A549 treated with DMSO at 1 μM for 4 hours (cell line): ENCODE measurements around the gene RNASE2. TPM values are rescaled to one million over a fixed set of nuclear protein-coding genes. Genes with fewer than 3 reads are reported as not detected.

Source experiments
- total RNA-seq: library from RNA; stranded (reverse); fragments of 200-300 nt; extraction: Qiagen RNA extraction; gene quantifications from 5 replicates; pipeline ENCODE4 v1.2.3, GENCODE V29; 2022; ENCODE audit warnings: low read depth

RNASE2 gene
- total RNA-seq: not detected in 5 replicates

GRCh38 chr14:20954736-20955537, at the start of gene RNASE2:
TSS of gene RNASE2 (plus strand) at chr14:20955487. CDS start at chr14:20955772, 285 bp downstream.

DNA sequence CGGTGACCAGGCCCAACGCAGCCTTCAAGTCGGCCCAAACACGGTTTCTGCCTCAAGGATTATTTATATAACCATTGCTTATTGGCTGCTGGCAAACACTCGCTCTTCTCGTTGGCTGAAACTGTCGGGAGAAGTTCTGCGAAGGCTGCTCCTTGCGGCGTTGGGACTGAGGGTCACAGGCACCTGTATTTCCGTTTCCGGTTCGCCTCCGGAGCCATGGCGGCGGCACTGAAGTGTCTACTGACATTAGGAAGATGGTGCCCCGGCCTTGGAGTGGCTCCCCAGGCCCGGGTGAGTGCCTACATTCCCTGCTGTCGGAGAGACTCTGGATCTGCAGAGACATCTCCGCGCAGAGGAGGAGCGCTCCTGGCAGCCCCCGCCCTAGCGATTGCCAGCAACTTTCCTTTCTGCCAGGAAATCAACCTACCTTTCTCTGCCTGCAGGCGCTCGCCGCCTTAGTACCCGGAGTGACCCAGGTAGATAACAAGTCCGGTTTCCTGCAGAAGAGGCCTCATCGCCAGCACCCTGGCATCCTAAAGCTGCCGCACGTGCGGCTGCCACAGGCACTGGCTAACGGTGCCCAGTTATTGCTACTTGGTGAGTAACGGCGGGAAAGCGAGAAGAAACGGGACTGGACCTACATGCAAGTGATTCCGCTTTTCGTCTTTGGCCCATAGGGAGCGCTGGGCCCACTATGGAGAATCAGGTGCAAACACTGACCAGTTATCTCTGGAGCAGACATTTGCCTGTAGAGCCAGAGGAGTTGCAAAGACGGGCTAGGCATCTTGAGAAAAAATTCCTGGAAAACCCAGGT, 34.7 kb downstream of the RNASE2 start, which contains the start of gene METTL17:
METTL17 (plus strand) TSS at position 194 of the 814 bp plus-strand sequence; CDS start at position 217, 23 bp downstream.

GRCh38 chr14:20998674-20999366, 43.5 kb downstream of the RNASE2 start, which contains the start of gene SLC39A2:
TSS of gene SLC39A2 (plus strand) at chr14:20999293. CDS start at chr14:20999447, 154 bp downstream.

Other genes with a start within 250 kb of the RNASE2 start
- not detected in 5 replicates for gene EDDM3A, start 209.6 kb upstream of the RNASE2 start, total RNA-seq
- gene EDDM3B, start 187.1 kb upstream of the RNASE2 start, total RNA-seq: not detected in 5 replicates
- not detected in 5 replicates for gene RNASE6, start 174.2 kb upstream of the RNASE2 start, total RNA-seq
- gene RNASE1, start 152.6 kb upstream of the RNASE2 start, total RNA-seq: 0.22 to 0.36 TPM (median 0.26 TPM) in 4 of 5 replicates, not detected in the other
- not detected in 5 replicates for gene RNASE3, start 64.1 kb upstream of the RNASE2 start, total RNA-seq
- 70.0 to 77.7 TPM (median 75.4 TPM) in 5 replicates for gene METTL17, start 34.5 kb downstream of the RNASE2 start, total RNA-seq
- gene SLC39A2, start 43.8 kb downstream of the RNASE2 start, total RNA-seq: 0.09 TPM in 1 of 5 replicates, not detected in the others
- gene NDRG2, start 69.6 kb downstream of the RNASE2 start, total RNA-seq: 2.8 to 3.7 TPM (median 3.0 TPM) in 5 replicates
- gene TPPP2, start 74.7 kb downstream of the RNASE2 start, total RNA-seq: not detected in 5 replicates
- gene RNASE13, start 79.3 kb downstream of the RNASE2 start, total RNA-seq: not detected in 5 replicates
- gene RNASE7, start 86.9 kb downstream of the RNASE2 start, total RNA-seq: not detected in 5 replicates
- gene RNASE8, start 102.3 kb downstream of the RNASE2 start, total RNA-seq: not detected in 5 replicates
- gene ARHGEF40, start 114.8 kb downstream of the RNASE2 start, total RNA-seq: 10.3 to 13.8 TPM (median 12.3 TPM) in 5 replicates
- gene ZNF219, start 143.2 kb downstream of the RNASE2 start, total RNA-seq: 19.5 to 32.9 TPM (median 29.0 TPM) in 5 replicates
- 0.37 to 1.4 TPM (median 1.1 TPM) in 5 replicates for gene TMEM253, start 145.6 kb downstream of the RNASE2 start, total RNA-seq
- gene OR5AU1, start 200.6 kb downstream of the RNASE2 start, total RNA-seq: not detected in 5 replicates